ENCODE data around the gene PDZD7. TPM values are rescaled to one million over a fixed set of nuclear protein-coding genes. Genes with fewer than 3 reads are reported as not detected.

PDZD7 gene
- total RNA-seq, 2 experiments from 2014 or later: 1.7 to 3.1 TPM

DNA sequence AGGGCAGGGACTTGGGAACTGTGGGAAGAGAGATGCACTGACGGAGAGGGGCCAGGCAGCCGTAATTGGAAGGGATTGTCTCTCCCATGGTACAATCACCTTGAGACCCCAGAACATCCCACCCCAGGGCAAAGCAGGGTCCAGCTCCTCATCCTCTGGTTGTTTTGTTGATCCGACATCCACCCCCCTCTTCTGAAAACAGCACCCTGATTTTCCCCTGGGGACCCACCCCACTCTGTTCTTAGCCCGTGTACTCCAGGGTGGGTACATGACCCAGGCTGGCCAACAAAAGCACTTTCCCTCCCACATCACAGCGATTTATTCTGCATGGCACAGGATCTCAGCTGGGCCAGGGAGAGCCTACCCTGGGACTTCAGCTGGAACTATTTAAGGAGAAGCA is 14.1 kb downstream of the PDZD7 start:
- Mint-ChIP-seq H3K4me1 (ENCODE audit: low read depth) (peaks cover 20% of the 10 kb centered on the region), H3K36me3 (ENCODE audit: low read depth) (no peaks in the 10 kb centered on the region), H3K27ac (no peak overlapping the region), H3K27me3 (peaks cover 72% of the 10 kb centered on the region), H3K4me3 (no peak overlapping the region), H3K9me3 (no peaks in the 10 kb centered on the region)
- H3K27me3 ChIP-seq (ENCODE audit: control insufficient read depth in 1 of 2, insufficient read depth in 2 of 2, low read length in 2 of 2): peaks cover 36 to 39% of the 10 kb centered on the region in 2 experiments
- TF ChIP-seq, protein P1, sequence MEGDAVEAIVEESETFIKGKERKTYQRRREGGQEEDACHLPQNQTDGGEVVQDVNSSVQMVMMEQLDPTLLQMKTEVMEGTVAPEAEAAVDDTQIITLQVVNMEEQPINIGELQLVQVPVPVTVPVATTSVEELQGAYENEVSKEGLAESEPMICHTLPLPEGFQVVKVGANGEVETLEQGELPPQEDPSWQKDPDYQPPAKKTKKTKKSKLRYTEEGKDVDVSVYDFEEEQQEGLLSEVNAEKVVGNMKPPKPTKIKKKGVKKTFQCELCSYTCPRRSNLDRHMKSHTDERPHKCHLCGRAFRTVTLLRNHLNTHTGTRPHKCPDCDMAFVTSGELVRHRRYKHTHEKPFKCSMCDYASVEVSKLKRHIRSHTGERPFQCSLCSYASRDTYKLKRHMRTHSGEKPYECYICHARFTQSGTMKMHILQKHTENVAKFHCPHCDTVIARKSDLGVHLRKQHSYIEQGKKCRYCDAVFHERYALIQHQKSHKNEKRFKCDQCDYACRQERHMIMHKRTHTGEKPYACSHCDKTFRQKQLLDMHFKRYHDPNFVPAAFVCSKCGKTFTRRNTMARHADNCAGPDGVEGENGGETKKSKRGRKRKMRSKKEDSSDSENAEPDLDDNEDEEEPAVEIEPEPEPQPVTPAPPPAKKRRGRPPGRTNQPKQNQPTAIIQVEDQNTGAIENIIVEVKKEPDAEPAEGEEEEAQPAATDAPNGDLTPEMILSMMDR (IDR thresholded peaks at IDR 0.05): no peak
- H3K36me3 ChIP-seq (ENCODE audit: insufficient read depth, low read length): no peaks in the 10 kb centered on the region
- no peaks in the 10 kb centered on the region for H3K9me3 ChIP-seq (ENCODE audit: control insufficient read depth in 1 of 2, insufficient read depth in 1 of 2, low read length in 2 of 2)
- POLR2A ChIA-PET: interaction anchor here (1.2 kb wide), 1 partner anchor 17 kb away, joined by 3 read pairs; the partner anchor contains the start of gene LZTS2
- DNase-seq: no peak
- no peak overlapping the region for H3K27ac ChIP-seq (ENCODE audit: low read depth in 1 of 2, low read length in 2 of 2)
- H3K4me1 ChIP-seq (ENCODE audit: insufficient read depth, low read length): peaks cover 32% of the 10 kb centered on the region
- CTCF ChIA-PET: interaction anchor here (1.2 to 1.9 kb wide), 2 partner anchors 15 to 51 kb away, joined by 4 read pairs; no protein-coding TSS in a partner anchor
- no peak for ATAC-seq (ENCODE audit: poor library complexity)
- H3K4me3 ChIP-seq (ENCODE audit: low read length): no peak overlapping the region
- intact Hi-C loops (cut with DNase I, micrococcal nuclease): loop anchor here in 1 of 2 experiments (10.0 kb wide), 1 partner anchor 48 kb away; the partner anchor contains the start of gene KAZALD1

DNA sequence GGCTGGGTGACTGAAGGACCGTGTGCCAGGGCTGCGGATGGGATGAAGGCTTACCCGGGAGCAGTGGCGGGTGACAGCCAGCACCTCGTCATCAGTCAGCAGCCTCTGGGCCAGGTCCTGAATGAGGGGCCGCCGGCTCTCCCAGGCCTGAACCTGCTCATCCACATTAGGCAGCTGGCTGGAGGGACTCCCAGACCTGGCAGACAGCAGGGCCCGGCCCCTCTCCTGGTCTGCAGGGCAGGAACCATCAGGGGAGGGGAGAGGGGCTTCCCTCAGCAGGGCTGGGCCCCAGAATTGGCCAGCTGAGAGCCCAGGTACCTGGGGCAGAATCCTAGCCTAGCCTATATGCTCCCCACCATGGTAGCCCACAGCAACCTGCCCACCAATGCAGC is 15.4 kb downstream of the PDZD7 start:
- Mint-ChIP-seq H3K36me3 (ENCODE audit: low read depth) (no peaks in the 10 kb centered on the region), H3K9me3 (no peaks in the 10 kb centered on the region), H3K4me3 (no peak overlapping the region), H3K27ac (no peak overlapping the region), H3K27me3 (peaks cover 60% of the 10 kb centered on the region), H3K4me1 (ENCODE audit: low read depth) (peaks cover 20% of the 10 kb centered on the region)
- Histone ChIP-seq H3K36me3 (ENCODE audit: insufficient read depth, low read length) (no peaks in the 10 kb centered on the region), H3K9me3 (ENCODE audit: control insufficient read depth in 1 of 2, insufficient read depth in 1 of 2, low read length in 2 of 2) (no peaks in the 10 kb centered on the region), H3K4me1 (ENCODE audit: insufficient read depth, low read length) (peaks cover 32% of the 10 kb centered on the region), H3K4me3 (ENCODE audit: low read length) (no peak overlapping the region), H3K27ac (ENCODE audit: low read depth in 1 of 2, low read length in 2 of 2) (no peak overlapping the region), H3K27me3 (ENCODE audit: control insufficient read depth in 1 of 2, insufficient read depth in 2 of 2, low read length in 2 of 2) (peaks cover 36 to 39% of the 10 kb centered on the region in 2 experiments)
- ATAC-seq (ENCODE audit: poor library complexity) (no peak), DNase-seq (no peak)
- ChIA-PET POLR2A (interaction anchor here (1.2 kb wide), 1 partner anchor 15 kb away, joined by 3 read pairs; the partner anchor contains the start of gene LZTS2), CTCF (interaction anchor here (0.6 kb wide), 1 partner anchor 34 kb away, joined by 3 read pairs; no protein-coding TSS in a partner anchor)
- intact Hi-C loops (cut with DNase I, micrococcal nuclease): loop anchor here (2.0 to 10.0 kb wide), 2 partner anchors 49 to 453 kb away; partner anchors contain the start of gene KAZALD1 (in 1 of the 2)
- TF ChIP-seq, protein P1 (IDR thresholded peaks at IDR 0.05): no peak

DNA sequence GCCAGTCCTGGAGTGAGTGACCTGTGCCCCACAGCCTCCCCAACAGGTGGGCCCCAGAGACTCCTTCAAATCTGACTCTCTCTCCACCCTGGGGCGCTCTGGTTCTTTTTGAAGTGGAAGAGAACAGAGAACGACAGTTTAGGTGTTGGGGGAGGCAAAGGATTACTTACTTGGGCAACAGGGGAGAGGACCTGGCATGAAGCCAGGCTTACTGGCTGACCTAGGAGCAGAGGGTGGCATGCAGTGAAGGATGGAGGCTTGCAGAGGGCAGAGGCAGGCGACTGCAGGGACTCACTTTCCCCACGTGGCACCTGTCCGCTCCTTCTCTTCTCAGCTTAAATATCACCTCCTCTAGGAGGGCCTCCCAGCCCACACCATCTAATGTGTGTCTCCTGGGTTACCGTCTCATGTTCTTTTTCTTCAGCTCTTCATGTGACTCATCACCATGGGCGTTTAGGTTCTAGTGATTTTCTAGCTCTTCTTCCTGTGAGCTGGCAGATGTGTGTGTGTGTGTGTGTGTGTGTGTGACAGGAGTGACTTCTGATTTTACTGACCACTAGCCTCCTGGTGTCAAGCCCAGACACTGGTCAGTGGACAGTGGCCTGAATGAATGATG is 15.9 kb downstream of the PDZD7 start:
- POLR2A ChIA-PET: interaction anchor here (1.2 to 1.6 kb wide), 2 partner anchors 11 to 16 kb away, joined by 3 to 4 read pairs; partner anchors contain the start of genes PDZD7 and SFXN3

More for the DNA sequence above, 15.9 kb downstream of the PDZD7 start:
- CTCF ChIA-PET: interaction anchor here (0.5 to 1.9 kb wide), 17 partner anchors 11 to 581 kb away, joined by 3 to 20 read pairs (median 4); partner anchors contain the start of genes LZTS2, PDZD7 and SFXN3
- H3K36me3 ChIP-seq (ENCODE audit: insufficient read depth, low read length): no peaks in the 10 kb centered on the region
- no peak overlapping the region for H3K27ac Mint-ChIP-seq
- TF ChIP-seq, protein P1 (IDR thresholded peaks at IDR 0.05): no peak
- H3K27me3 Mint-ChIP-seq: peaks cover 56% of the 10 kb centered on the region
- H3K27ac ChIP-seq (ENCODE audit: low read depth in 1 of 2, low read length in 2 of 2): no peak overlapping the region
- H3K27me3 ChIP-seq (ENCODE audit: control insufficient read depth in 1 of 2, insufficient read depth in 2 of 2, low read length in 2 of 2): peaks cover 36 to 39% of the 10 kb centered on the region in 2 experiments
- no peaks in the 10 kb centered on the region for H3K36me3 Mint-ChIP-seq (ENCODE audit: low read depth)
- peaks cover 20% of the 10 kb centered on the region for H3K4me1 Mint-ChIP-seq (ENCODE audit: low read depth)
- H3K4me1 ChIP-seq (ENCODE audit: insufficient read depth, low read length): peaks cover 32% of the 10 kb centered on the region
- no peaks in the 10 kb centered on the region for H3K9me3 ChIP-seq (ENCODE audit: control insufficient read depth in 1 of 2, insufficient read depth in 1 of 2, low read length in 2 of 2)
- DNase-seq: no peak
- no peak overlapping the region for H3K4me3 Mint-ChIP-seq
- intact Hi-C loops (cut with DNase I, micrococcal nuclease): loop anchor here (1.0 to 10.0 kb wide), 6 partner anchors 16 to 452 kb away; partner anchors contain the start of genes LZTS2 (in 2 of the 2), KAZALD1 (in 1 of the 2) and SEMA4G (in 1 of the 2)
- no peak overlapping the region for H3K4me3 ChIP-seq (ENCODE audit: low read length)
- no peaks in the 10 kb centered on the region for H3K9me3 Mint-ChIP-seq
- ATAC-seq (ENCODE audit: poor library complexity): no peak

All from CD4-positive, alpha-beta T cell (primary cell).